ENCODE results near the gene PRKAR1B.

Gene PRKAR1B

GRCh38 chr7:540997-541396, 186.1 kb downstream of the PRKAR1B start:
- DNase-seq (ENCODE audit: low read depth): no peak

GRCh38 chr7:540579-540978, 186.5 kb downstream of the PRKAR1B start:
- DNase-seq (ENCODE audit: low read depth): no peak

- no peak for DNase-seq (ENCODE audit: low read depth)
Measured at GRCh38 chr7:539731-540411, 187.2 kb downstream of the PRKAR1B start.

DNA sequence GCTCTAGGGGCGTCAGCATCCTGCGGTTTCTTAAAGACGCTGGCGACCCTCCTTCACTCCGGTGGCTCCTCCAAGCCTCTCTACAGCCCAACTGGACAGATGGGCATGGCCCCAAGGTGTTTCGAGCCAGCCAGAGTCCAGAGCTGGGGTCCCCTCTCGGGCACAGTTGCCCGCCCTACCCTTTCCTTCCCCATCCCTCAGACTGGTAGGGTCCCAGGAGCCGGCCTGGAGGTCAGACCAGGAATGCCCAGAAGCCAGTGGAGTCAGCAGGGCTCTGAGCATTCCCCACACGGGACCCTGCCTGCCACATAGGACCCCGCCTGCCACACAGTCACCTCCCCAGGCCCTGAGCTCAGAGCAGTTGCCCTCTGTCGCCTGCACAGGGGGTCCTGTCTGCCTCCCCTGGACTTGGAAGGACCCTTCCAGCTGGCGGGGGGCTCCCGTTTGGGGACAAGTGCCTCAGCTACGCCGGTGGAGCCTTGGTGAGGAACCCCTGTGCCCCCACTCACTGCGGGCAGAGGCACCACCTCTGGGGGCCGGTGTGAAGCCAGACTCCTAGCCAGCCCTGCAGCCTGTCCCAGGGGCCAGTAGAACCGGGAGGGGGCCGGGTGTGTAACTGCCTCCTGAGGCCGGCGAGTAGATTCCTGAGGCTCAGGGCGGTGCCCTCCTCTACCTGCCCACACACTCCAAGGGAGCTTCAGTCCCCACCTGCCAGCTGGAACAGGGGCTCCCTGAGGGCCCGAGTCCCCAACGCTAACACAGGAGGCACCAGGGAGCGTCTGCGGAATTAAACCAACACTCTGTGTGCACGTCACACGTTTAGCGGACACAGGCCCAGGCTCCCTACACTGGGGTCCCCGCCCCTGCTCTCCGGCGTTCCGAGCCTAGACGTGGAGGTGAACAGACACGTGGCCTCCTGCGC, 188.1 kb downstream of the PRKAR1B start:
- DNase-seq (ENCODE audit: low read depth): no peak

DNA sequence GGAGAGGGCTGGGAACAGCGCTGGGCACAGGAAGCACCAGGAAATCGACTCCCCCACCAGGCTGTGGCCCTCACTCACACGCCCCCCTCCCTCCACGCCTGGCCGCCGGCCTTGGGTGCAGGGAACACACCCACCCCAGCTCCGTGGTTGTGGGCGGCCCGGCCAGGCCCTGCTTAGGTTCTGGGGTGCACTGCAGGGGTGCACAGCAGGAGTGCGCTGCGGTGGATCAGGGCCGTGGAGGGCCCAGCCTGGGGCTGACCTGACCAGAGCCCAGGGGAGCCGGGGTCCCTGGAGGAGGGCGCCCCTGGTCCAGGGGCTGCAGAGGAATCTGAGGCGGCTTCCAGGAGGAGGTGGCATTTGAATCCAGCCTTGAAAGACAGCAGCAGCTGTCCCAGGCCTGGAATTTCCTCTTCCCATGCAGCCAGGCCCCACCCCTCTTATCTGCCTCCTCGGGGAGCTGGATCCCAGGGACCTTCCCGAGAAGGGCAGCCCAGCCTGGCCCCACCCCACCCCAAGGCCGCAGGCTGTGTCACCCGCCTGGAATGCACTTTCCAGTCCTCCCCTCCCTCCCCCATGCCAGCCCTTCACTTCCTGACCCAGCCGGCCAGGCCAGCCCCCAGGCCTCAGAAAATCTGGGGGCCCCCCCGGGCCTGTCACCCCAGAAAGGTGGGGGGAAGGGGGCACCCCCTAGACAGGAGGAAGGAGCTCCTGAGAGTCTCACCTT, 189.0 kb downstream of the PRKAR1B start:
- DNase-seq (ENCODE audit: low read depth): no peak

DNA sequence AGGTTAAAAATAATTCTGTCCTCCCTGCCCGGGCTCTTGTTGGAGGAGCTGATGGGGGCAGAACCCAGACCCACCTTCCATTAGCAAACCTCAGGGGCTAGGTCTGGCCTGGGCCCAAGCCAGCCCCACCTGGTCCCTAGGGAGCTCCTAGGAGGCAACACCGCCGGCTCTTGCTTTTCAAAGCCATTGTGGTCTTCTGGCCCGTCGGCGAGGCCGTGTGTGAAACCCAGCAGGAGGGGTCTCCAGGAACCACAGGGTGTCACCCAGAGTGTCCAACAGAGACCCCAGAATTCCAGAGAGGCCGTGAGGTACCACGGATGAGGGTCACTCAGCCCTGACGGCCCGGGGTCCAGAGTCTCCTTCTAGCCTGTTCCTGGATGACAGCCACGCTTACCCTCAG, 190.8 kb downstream of the PRKAR1B start:
- DNase-seq (ENCODE audit: low read depth): no peak

DNA sequence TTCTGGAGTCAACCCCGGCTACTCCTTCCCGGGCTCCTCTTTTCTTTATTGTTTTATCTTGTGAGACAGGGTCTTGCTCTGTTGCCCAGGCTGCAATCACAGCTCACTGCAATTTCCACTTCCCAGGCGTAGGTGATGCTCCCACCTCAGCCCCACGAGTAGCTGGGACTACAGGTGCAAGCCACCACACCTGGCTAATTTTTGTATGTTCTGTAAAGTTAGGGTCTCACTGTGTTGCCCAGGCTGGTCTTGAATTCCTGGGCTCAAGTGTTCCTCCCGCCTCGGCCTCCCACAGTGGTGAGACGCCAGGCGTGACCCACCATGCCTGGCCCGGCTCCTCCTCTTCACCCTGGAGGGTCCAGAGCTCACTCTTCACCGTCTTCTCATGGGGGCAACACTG, 192.1 kb downstream of the PRKAR1B start:
- no peak for DNase-seq (ENCODE audit: low read depth)

DNA sequence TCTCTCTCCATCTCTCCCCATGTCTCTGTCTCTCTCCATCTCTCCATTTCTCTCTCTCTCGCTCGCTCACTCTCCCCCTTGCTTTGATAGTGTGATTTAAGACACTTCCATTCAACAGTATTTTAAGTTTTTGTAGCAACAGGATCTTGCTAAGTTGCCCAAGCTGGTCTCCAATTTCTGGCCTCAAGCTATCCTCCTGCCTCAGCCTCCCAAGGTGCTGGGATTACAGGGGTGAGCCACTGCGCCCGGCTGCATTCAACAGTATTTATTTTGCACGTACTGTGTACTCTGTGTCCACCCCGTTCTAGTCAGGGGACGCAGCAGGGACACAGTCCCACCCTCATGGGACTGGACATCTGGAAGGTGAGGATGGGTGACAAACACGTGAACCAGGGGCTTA, 193.0 kb downstream of the PRKAR1B start:
- DNase-seq (ENCODE audit: low read depth): no peak

GRCh38 chr7:533266-533665, 193.8 kb downstream of the PRKAR1B start:
- DNase-seq (ENCODE audit: low read depth): no peak

DNA sequence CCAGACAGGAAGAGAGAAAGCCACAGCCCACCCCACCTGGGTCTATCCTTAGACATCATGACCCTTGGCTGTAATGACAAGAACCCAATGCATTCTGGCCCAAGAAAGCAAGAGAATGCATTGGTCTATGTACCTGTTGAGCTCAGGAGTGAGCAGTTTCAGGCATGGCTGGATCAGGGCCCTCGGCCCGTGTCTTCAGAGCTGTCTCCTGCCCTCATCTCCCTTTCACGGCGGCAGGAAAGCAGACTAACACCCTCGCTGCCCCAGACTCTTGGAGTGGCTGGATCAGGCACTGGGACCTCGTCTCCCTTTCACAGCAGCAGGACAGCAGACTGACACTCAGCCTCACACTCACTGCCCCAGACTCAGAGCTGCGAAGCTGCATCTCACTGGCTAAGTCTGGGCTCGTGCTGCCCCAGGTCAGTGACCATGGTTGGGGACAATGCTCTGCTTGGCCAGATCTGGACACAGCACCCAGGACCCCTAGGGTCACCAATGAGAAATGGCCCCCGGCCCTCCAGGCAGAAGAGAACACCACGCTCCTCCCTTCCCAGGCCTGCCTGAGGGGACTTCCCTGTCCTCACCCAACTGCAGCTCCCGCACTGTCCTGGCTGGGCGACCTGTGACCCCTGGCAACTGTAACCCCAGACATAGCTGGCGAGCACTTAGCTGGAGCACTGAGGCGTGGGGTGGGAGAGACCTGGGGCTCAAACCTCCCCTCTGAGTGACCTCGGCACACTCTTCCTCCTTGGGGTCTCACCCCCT, 194.5 kb downstream of the PRKAR1B start:
- DNase-seq (ENCODE audit: low read depth): no peak

DNA sequence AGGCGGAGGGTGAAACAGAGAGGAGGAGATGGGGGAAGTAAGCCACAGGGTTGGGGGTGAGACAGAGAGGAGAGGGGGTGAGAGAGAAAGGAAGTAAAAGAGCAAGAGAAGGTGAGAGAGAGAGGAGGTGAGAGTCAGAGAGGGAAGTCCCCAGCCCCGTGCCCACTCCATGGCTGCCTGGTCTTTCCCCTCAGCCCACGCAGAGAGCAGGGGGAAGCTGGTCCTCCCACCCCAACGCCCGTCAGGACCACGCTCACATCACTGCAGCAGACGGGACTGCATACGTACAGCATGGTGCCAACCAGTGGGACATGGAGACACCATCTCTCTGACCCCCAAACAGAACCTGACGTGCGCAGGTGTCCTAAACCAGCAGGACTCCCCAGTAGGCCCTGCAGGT, 195.3 kb downstream of the PRKAR1B start:
- no peak for DNase-seq (ENCODE audit: low read depth)

DNA sequence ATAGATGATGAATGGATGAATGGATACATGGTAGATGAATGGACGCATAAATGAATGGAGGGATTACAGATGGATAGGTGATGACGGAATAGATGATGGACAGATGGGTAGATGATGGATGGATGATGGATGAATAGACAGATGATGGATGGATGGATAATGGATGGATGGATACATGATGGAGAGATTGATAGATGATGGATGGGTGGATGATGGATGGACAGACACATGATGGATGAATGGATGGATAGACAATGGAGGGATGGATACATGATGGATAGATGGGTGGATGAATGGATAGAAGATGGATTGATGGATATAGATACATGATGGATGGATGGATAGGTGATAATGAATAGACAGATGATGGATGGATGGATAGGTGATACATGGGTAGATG, 198.6 kb downstream of the PRKAR1B start:
- no peak for DNase-seq (ENCODE audit: low read depth)

- no peak for DNase-seq (ENCODE audit: low read depth)
Measured at GRCh38 chr7:527723-528122, 199.4 kb downstream of the PRKAR1B start.

DNA sequence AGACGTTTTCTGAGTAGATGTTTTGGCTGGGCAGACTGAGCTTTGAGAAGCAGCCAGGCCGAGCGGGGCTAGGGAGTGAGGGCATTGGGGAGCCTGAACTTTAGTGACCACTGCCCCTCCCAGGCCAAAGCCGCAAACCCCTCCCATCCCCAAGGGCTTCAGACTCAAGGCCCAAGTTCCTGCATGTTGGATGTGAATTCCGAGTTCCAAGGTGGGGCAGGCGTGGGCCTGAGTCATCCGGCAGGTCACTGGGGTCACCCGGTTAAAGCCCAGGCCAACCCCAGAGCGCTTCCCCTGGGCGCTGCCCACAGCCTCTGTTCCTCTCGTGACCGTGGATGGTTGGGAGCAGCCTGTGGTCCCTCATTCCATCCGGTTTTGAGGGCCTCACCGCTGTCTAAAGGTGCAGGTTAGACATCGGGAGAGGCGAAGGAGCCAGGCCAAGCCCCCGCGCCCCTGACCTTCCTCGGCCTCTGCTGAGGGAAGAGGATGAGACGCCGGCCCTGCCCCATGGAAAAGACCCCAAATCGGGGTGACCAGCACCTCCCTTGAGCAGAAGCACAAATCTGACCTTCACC, 200.5 kb downstream of the PRKAR1B start:
- no peak for DNase-seq (ENCODE audit: low read depth)

DNA sequence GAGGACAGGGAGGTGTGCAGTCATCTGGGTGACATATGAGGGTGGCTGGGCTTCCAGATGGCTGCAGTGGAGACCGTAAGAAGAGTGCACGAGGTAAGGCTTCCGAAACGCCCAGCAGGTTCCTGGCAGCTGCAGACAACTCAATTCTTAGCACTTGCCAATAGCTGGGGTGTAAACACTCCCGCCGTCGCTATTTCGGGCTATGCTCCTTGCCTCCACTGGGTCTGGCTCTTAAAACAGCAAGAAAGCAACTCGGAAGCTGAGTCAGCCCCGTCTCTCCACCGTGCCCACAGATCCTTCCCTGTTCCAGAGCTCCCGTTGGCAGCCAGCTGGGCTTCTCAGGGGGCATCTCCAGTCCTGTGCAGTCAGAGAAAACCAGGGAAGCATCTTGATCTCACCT, 201.3 kb downstream of the PRKAR1B start:
- no peak for DNase-seq (ENCODE audit: low read depth)

- no peak for DNase-seq (ENCODE audit: low read depth)
Measured at GRCh38 chr7:524800-525199, 202.3 kb downstream of the PRKAR1B start.

DNA sequence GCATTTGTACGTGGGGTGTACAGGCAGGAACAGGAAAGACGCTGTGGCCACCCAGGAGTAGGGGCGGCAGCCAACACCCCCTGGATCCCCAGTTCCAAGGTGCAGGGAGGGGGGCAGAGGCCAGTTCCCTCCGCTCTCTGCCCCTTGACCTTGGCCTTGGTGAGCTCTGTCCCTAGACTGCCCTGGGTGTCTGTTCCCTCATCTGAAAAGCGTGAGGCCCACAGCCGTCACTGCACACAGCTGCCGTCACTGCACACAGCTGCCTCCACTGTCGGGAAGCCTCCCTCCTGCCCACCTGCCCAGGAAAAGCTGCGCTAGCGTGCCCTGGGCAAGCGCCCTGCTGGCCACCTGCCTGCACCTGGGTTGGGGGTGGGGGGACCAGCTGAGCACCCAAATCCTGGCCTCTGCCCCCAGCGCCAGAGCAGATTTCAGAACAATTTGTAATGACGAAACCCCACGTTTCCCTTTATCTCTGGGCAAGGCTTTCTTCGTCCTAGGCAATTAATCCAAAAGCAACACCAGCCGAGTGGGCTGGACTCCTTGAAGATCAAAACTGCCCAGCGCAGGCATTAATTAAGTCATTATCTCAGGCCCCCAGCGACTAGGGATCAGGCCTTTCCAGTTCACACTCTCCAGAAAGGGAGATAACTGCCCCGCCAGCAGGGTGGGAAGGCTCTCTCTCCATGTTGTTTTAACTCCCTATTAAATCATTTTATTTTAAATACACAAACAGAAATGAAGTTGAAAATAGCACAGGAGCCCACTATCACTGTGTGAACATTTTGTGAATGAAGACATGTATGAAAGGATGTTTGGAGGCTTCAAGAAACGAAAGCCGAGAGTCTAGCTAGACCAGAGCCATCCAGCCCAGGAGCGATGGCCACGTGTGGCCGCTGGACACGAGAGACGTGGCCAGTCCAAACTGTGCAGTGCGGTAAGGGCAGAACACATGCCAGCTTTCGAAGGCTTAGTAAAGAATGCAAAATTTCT, 203.4 kb downstream of the PRKAR1B start:
- no peak for DNase-seq (ENCODE audit: low read depth)

GRCh38 chr7:522951-523314, 204.1 kb downstream of the PRKAR1B start:
- no peak for DNase-seq (ENCODE audit: low read depth)

GRCh38 chr7:522071-522950, 204.8 kb downstream of the PRKAR1B start:
- DNase-seq (ENCODE audit: low read depth): no peak
